SH-SY5Y (cell line): ENCODE measurements around the gene TMEM229B.

Experiments used
- GATA2 ChIP-seq: IDR thresholded peaks from 2 replicates; pipeline ENCODE4 v1.6.1; 2011; ENCODE audit warnings: mild to moderate bottlenecking, low read depth, low read length
- GATA3 ChIP-seq: IDR thresholded peaks from 2 replicates; pipeline ENCODE4 v1.6.1; 2011; ENCODE audit warnings: low read depth, mild to moderate bottlenecking, low read length, moderate library complexity

DNA sequence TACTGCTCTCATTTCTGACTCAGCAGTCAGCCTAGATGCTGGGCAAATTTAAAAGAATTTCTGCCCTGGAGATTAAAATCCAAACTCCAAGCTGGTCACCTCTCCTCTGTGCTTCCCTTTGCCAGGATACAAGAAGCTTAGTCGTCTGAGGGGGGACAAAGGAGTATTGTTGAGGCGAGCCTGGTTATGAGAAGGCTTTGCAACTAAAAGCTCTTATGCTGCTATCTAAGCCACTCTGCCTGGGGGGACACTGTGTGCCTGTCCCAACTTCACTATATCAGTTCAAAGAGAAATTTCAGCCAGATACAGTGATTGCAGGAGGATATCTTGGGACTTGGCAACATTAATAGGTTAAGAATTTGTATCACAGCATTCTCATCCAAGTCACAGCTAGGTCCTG, 33.7 kb upstream of the TMEM229B start:
- TF ChIP-seq GATA3: no peak
- no peak for TF ChIP-seq GATA2
